Forelimb muscle (tissue), 1 donor: ENCODE measurements around the gene PATZ1. TPM values are rescaled to one million over a fixed set of nuclear protein-coding genes. Genes with fewer than 3 reads are reported as not detected.
"Not testable (repeated sequence)": the region's sequence is repeated elsewhere in the genome, so short reads cannot be mapped to it uniquely, and the experiment has no call there.

ENCODE experiments used
- DNase-seq: peaks from one replicate; pipeline ENCODE4 v3.0.0-alpha.2; 2013; ENCODE audit warnings: low read depth
- polyA plus RNA-seq: library from polyadenylated mRNA; unstranded; fragments of 120-200 nt; gene quantifications from one replicate; pipeline ENCODE4 v1.2.1, GENCODE V29; 2013; ENCODE audit not compliant: insufficient read length

The PATZ1 gene
- polyA plus RNA-seq, 1 donor = 19.9 TPM

DNA sequence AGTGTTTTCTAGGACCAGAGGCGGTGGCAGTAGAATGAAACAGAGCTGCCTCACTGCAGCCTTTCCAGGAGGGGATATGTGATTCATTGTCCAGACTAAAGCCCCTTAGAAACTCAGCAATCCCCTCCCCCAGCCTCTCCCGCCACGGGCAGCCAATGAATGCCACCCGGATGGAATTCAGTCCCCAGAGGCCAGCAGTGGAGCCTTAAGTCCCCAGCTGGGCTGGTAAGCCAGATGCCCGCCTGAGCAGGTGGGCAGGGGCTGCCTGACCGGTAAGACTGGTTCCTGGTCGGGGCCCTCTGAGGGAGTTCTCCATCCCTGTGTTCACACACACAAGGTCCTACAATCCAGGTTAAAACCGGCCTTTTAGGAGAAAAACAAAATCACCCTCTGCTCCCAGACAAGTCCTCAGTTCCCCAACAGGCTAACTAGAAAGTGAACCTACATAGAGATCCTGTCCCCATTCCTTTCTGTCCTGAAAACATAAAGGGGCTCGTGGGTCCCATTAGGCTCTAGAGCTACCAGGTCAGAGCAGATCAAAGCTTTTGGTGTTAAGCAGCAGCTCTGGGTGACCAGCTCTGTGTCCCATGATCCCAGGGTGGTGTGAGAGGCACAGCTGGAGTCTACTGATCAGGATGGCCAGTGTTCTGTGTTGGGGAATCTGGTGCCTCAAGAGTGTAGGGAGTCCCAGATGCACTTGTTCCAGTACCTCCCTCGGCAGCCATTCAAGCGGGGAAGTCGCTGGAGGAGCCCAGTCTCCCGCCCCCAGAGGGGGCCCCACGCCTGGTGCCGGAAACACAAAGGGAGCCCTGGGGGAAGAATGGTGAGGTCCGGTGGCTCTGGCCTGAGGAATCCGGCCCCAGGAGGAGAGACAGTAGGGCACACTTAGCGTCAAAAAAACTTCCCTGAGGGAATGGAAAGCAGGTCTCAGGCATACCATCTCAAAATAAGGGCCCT, 2.6 kb downstream of the PATZ1 start:
- no peak for DNase-seq

DNA sequence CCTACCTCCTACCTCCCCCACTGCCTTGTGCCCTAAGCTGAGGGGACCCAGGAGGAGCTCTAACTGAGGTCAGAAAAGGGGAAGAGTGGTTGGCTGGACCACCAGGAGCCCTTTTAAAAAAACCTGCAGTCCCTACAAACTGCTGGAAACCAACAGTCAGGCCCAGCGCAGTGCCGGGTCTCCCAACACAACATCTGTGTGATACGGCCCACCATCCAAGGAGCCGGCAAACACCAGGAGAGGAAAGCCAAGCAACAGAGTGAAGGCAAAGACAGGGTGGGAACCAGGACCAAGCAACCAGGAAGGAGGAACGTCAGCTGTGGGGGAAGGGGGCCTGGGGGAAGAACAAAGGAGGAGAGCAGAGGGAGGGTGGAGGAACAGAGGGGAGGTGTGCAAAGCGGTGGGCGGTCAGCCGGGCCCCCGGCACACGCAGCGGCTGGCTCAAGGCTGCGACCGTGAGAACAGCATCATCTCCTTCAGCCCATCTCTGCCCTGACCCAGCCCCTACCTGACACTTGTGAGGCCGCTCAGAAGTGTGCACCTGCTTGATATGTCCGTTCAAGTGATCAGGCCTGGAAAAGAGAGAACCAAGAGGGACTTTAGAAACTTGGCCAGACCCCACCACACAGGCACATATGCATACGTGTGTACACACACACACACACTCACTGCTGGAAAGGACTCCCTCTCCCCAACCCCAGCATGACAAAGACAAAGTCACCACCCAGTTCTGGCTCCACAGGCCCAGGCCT, 3.6 kb downstream of the PATZ1 start:
- no peak for DNase-seq

DNA sequence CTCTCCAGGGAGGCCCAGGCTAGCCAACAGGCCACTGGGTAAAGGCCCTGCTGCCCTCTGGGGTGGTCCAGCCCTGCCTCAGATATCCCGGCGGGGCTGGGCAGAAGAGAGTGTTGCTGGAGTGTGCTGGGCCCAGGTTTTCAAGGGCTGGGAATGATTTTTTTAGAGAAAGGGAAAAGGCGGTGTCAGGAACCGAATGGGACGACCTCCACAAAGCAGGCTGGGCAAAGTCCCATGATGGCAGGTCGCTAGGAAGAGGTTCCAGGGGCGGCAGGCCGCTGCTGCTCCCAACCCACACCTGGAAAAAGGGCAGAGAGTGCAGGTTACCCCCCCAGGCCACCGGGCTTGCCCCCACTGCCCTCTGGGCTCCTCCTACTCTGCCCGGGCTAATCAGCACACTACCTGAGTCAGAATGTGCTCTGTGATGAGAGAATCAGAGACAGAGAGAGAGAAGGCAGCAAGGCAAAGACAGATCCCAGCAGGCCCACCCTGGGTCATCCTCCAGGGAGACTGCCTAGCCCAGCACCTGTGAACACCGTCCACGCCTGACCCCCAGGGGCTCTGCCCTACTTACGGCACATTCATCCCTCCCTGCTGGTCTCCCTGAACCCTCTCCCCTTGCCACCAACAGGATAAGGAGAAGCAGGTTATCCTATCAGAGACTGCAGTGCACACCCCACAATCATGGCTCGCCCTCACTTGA, 4.6 kb downstream of the PATZ1 start:
- DNase-seq = no peak

DNA sequence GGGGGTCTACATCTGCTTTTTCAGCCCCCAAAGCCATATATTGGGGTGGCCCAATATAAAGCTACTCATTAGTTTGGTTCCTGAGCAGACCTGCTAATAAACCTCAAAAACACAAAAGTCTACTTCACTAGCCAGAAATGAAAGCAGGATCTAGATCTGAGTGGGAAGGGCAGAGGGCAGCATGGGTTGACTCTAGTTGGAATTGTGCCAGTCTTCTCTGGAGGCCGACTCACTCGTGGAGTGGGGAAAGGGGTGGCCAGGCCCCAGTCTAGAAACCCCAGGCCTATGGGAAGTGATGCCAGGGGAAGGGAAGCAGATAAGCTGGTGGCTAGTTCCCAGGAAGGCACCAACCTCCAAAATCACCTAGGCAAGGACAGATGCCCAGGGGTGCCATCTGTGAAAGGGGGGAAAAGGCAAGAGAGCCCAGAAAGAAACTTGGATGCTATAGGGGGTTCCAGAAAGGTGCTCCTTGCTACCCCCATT, 5.3 kb downstream of the PATZ1 start:
- DNase-seq = no peak

DNA sequence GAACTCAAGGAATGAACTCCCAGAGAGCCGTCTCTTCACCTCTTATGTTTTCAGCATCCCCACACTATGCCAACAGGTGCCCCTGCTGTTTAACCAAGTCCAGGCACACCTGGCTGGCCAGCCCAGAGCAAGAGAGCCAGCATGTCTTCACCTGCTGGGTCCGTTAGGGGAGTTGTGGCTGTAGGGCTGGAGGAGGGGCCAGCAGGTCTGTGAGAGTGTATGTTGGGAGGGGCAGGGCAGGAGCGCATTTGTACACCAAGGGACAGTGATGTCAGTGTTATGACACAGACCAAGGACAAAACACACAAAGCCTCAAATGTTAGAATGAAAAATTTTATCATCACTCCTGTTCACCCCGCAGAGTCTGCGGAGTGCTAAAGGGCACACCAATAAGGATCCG, 5.8 kb downstream of the PATZ1 start:
- DNase-seq = no peak

DNA sequence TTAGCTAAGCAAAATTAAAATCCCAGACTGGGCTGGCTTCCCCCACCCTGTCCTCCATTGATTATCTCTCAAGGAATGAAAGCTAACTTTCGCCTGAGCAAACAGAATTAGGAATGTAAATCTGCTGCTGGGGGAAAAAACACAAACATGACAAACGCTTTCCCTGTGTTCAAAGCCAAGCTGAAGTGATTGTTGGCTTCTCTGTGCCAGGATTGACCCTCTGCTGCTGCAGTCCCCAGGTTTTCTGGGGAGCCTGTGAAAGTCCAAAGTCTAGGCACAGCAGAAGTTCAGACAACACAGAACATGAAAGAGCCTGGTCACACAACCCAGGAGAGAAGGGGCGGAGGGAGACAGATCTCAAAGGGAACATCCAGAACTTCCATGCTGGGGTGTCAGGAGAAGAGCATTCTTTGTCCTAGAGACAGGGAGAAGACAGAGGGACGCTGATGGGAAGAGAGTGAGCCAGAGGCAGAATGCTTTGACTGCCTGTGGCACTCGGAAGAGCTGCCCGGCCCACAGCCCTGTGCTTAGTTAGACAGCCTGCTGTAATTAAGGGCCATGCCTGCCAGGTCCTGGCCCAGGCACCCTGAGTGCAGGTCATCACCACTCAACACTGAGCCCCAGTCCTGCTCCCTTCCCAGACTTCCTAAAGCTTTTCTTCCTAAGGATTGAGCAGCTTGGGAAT, 6.9 kb downstream of the PATZ1 start:
- no peak for DNase-seq

DNA sequence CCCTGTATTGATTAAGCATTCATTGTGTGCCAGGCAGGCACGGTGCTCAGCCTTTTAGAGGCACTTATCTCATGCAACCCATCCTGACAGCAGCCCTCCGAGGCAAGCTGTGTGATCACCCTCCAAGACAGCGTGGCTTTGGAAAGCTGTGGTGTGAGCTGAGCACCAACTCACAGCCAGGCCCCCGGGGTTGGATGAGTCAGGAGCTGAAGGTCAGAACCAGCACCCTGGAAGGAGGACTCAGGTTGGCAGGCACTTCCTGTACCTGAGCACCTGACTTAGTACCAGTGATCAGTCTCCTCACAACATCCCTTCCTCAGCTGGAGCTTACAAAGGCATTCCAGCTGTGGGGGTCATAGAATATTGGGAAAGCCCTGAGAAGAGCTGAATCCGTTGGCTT, 9.0 kb downstream of the PATZ1 start:
- no peak for DNase-seq

DNA sequence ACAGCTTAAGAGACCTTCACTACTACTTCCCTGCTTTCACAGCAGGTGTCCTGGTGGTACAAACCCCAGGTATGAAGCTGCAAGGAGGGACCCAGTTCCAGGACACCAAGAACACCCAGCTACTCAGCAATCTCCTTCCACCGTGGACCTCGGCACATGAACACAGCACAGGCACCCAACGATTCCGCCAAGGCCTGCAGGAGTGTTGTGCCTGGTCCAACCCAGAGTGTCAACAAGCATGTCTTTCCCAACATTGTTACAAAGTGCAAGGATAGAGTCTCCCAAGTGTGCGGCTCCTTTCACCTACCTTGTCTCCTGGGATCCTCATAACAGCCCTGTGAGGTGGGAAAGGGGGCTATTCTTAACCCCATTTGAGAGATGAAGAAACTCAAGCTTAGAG, 11.8 kb downstream of the PATZ1 start:
- DNase-seq = no peak

DNA sequence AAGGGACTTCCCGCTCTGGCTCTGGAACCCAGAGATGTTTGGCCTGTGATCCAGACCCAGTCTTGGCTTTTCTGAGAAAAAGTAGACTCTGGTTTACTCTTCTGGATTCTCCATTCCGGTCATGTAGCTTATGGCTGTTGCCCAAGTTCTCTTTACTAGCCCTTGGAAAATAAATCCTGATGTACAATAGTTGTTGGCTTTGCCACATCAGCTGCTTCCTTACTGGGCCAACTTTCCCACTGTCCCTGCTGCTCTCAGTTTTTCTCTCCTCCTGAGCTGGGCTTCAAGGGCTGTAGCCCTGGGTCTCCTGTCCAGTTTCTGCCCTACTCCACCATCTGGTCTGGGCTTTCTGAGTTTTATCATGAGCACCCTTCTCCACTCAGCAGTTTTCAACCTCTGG, 12.5 kb downstream of the PATZ1 start:
- no peak for DNase-seq

DNA sequence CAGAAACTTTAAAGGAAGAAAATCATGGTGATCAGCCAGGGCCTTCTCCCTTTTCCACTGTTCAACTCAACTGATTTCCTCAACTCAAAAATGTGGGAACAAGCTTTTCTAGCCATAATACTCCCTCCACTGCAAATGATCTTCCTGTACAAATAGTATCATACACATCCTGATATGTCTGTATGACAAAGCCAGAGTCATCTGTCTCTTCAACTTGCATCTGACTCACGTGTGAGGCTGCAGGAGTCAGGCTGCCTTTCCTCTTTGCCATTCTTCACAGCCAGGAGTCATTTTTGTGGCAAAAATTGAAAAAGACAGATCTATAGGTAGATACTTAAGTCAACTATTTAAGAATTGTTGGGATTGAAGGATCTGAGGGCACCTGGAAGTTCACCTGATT, 13.3 kb downstream of the PATZ1 start:
- no peak for DNase-seq

DNA sequence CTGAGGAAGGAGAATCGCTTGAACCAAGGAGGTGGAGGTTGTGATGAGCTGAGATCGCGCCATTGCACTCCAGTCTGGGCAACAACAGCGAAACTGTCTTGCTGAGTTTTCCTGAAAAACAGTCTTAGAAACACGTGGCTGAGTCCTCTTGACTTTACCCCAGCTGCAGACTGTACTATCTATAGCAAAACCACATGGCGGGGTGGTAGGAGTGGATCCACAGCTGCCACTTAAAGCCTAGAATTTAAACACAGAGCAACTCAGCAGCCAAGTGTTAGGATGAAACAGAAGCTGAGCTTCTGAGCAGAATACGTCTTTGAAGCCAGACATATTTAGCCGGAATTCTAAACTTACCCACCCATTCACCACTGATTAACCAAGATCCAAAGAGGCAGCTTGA, 14.1 kb downstream of the PATZ1 start:
- DNase-seq = no peak

DNA sequence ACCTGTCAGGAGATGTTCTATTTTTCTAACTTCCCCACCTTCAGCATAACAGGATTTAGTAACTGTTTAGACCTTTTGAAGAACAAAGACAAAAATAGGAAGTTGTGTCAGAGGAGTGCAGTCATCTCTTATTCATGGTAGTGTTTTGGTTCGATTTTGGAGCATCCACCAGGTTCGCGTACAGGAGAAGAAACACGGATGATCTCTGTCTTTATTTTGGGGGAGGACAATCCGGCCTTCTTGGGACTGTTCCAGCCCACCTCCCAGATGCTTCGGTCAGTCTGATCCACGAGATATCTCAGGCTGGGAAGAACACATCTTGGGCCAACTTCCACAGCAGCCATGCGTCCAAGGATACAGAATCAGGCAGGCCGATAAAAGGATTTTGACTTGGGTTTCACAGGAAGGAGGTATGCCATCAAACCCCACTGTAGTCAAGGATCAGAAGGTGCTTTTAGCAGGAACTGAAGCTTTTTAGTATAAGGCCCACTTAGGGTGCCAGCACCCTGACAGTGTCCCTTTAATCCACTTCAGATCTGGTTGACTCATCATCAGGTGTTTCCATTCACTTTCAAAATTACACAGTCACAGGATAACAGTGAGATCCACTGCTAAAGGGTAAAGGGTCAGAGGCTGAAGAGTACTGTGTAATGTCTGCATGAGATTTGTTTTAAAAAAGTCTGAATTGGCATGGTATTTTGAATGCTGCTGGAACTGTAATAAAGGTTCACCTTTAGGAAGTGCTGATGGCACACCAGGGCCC, 16.5 kb downstream of the PATZ1 start:
- DNase-seq = no peak

DNA sequence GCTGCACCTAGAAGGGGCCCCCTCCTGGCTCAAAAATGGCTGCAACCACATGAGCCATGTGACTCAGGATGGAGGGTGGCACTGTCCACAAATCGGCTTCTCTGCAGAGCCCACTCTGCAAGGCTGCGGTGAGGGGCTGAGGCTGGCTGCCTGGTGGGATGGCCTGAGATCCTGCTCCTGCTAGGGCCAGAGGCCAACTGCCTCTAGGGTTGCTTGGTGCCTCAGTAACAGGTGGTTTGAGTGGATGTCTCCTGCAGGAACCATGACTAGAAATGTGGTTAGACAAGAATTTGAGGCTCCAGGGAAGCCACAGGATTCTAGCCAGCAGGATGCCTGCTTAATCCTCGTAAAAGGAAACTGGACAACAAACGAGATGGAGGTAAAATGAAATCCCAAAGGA, 17.1 kb downstream of the PATZ1 start:
- no peak for DNase-seq

DNA sequence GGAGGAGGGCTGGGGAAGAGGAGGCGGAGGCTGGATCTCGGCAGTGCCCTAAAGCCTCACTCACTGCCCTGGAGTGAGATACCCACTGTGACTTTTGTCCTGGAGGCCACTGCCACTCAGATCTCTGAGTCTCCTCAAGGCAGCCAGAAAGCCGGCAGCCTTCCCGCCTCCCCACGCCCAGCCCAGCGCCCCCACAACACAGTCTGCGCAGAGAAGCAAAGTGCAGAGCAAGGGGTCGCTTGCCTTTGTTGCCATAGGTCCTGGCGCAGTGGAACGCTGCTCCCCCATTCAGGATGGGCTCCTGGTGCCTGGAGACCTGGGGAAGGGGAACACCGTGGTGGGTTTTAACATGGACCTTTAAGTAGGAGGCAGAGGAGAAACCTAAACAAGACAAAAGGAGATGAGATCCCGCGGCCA, 17.6 kb downstream of the PATZ1 start:
- no peak for DNase-seq

DNA sequence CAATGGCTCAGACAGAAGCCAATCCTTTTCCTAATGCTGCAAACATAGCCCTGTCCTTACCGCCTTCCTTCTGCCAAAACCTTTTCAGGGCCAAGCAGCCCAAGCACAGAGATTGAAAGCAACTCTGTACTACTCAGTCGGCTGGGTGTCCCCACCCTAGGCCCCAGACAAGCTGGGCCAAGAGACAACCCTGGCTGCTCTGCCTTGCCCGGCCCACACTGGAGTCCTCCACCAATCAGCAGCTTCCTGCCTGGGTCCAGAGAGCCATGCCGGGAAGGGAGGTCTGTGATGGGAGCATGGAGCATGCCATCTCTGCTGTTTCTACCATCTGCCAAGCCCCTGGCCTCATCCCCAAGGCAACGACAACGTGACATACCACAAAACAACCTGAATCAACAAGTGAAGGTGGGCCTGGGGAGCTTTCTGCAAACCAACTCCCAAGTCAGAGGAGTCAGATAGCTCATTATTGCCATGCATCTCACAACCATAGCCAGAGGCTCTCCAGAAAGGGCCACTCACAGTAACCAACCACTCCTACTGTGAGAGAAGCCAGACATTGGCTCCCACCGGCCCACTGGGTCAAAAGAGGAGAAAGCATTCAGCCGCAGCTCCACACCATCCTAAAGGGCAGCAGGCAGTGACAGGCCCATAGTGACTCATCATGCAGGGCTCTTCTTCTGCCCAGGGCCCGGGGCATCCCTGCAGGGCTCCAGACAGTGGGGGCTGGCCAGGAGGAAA, 18.2 kb downstream of the PATZ1 start:
- no peak for DNase-seq

DNA sequence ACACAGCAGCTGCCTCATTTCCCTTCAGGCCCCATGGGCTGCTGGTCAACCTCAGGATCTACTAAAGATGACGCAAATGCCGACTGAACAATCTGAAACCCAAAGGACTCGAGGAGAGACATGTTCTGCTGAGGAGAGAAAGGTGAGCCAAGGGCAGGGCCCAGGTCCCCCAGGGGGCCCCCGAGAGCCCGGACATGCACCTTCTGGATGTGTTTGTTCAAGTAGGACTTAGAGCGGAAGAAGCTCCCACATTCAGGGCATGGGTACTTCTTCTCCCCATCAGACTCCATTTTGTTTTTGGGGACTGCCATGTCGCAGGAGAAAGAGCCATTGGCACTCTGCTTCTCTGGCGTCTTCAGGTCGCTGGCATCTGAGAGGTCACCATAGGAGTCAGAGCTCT, 19.3 kb downstream of the PATZ1 start:
- DNase-seq = no peak

DNA sequence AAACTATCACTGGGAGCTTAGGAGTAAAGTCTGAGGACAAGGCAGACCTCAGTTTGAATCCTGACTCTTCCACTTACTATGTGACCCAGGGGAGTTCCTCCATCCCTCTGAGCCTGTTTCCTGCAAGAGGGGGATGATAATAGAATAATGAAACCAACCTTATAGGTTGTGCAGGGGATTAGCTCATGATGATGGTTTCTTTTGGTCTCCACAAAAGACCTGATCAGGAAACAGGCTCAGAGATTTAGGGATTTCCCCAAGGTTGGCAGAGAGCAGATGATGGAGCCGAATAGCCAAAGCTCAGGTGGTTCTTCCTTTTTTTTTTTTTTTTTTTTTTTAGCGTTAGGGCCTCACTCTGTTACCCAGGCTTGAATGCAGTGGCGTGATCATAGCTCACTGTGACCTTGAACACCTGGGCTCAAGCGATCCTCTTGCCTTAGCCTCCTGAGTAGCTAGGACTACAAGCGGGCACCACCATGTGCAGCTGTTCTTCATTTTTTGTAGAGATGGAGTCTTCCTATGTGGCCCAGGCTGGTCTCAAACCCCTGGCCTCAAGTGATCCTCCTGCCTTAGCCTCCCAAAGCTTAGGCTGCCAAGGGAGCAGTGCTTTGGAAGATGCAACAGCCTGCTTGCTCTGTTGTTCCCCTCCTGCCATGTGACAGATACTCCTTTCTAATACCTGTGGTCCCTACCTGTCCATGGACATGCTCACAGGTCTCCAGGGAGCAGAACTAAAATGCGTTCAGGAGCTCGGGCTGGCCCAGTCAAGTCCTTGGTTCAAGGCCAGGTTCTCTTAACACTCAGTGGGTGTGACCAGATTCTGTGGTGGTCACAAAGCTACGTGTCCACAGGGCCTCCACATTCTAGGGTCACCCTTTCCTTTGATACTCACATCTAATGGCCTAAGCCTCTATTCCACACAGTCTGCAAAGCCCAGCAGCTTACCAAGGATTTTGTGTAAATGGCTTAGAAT, 22.3 kb downstream of the PATZ1 start:
- no peak for DNase-seq

DNA sequence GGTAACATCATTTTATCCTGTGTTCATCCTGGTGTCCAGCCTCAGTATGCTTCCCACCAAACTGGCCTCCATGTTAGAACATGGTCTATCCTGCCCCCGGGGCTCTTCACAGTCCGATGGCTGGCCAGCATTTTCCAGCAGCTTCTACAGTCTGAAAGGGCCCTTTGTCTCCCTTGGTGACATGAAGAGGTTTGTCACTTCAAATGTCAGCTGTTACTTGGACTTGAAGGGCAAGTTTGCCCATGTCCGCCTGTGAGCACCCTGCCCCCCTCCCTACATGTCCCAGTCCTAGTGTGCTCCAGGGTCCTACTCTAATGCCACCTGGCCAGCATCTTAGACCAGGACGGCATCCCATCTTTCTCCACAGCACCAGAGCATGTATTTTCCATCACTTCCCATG, 24.7 kb downstream of the PATZ1 start:
- no peak for DNase-seq

DNA sequence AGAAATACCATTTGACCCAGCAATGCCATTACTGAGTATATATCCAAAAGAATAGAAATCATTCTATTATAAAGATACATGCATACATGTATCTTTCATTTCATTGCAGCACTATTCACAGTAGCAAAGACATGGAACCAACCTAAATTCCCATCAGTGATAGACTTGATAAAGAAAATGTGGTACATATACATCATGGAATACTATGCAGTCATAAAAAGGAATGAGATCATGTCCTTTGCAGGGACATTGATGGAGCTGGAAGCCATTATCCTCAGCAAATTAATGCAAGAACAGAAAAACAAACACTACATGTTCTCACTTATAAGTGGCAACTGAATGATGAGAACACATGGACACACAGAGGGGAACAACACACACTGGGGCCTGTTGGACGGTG, 31.9 kb downstream of the PATZ1 start:
- DNase-seq = not testable (repeated sequence)
